Caki2 (cell line): ENCODE results near the gene WNT3. TPM values are rescaled to one million over a fixed set of nuclear protein-coding genes. Genes with fewer than 3 reads are reported as not detected.
"Not testable (repeated sequence)": the region's sequence is repeated elsewhere in the genome, so short reads cannot be mapped to it uniquely, and the experiment has no call there.

Experiments used
- DNase-seq: peaks from one replicate; pipeline ENCODE4 v3.0.0-alpha.2; 2015; ENCODE audit warnings: low read depth
- in situ Hi-C: cut with HindIII; loops from 2 replicates; pipeline ENCODE4 v1.10.0; 2016; ENCODE audit warnings: low sequenced_read_pairs, low pct_unique_long_range_greater_than_20kb, mixed read lengths
- total RNA-seq: library from RNA; depleted of rRNA; stranded (reverse); fragments of >200 nt; shearing (Covaris generic); gene quantifications from 2 replicates; pipeline ENCODE4 v1.2.3, GENCODE V29; 2014; ENCODE audit warnings: low replicate concordance

The WNT3 gene
- total RNA-seq, 1 experiment from 2014 or later: 4.0 TPM

DNA sequence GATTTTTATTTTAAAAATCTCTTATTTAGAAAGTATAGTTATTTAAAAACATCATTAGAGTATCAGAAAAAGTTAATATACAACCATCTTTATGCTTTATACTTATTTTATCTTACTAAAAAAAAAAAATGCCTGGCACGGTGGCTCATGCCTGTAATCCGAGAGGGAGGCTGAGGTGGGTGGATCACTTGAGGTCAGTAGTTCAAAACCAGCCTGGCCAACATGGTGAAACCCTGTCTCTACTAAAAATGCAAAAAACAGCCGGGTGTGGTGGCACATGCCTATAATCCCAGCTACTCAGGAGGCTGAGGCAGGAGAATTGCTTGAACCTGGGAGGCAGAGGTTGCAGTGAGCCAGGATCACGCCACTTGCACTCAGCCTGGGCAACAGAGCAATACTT, 60.9 kb downstream of the WNT3 start:
- in situ Hi-C loops, DNase-seq: not testable (repeated sequence)

DNA sequence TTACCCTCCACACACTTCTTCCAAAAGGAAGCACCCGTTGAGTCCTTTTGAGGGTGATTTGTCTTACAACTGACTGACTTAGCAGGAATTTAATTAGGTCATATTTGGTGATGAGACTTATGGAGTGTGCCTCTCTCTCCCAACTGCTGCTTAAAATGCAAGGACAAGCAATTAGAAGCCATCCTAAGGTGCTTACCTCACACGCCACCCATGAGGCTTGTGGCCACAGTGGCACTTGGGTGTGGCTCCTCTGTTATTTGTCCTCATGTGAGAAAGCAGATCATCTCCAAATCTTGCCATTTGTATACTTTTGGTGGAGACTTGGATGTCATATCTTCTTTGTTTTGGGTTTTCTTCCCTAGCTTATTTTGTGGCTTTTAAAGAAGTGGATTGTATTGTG, 61.6 kb downstream of the WNT3 start:
- in situ Hi-C loops: no loop called here
- DNase-seq: no peak

- DNase-seq: no peak
- in situ Hi-C loops: no loop called here
Measured at GRCh38 chr17:46756081-46756735, 62.3 kb downstream of the WNT3 start.

- no peak for DNase-seq
- in situ Hi-C loops: no loop called here
Measured at GRCh38 chr17:46753776-46754175, 64.7 kb downstream of the WNT3 start.

GRCh38 chr17:46751425-46751824, 67.1 kb downstream of the WNT3 start:
- in situ Hi-C loops: no loop called here
- no peak for DNase-seq

- in situ Hi-C loops: no loop called here
- no peak for DNase-seq
Measured at GRCh38 chr17:46745376-46745775, 73.1 kb downstream of the WNT3 start.

DNA sequence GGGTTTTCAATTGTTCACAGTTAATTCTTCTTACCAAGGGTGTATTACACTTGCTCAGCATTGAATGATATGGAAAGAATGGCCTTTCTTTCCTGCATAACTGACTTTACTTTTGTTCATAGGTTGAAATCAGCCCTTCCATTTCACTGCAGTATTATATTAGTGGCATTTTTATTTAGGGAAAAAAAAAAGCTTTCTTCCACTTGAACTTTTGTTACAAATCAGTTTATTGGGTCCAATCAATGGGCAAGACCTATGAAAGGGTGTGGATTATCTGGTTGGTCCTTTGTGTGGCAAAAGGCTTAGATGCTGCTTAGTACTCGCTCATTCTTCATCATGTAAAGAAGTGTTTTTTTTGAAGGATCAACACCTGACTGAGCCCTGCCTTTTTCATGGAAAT, 74.1 kb downstream of the WNT3 start:
- no peak for DNase-seq
- in situ Hi-C loops: no loop called here

GRCh38 chr17:46742565-46743270, 75.8 kb downstream of the WNT3 start:
- peak; percentile 62 for DNase-seq
- in situ Hi-C loops: no loop called here

DNA sequence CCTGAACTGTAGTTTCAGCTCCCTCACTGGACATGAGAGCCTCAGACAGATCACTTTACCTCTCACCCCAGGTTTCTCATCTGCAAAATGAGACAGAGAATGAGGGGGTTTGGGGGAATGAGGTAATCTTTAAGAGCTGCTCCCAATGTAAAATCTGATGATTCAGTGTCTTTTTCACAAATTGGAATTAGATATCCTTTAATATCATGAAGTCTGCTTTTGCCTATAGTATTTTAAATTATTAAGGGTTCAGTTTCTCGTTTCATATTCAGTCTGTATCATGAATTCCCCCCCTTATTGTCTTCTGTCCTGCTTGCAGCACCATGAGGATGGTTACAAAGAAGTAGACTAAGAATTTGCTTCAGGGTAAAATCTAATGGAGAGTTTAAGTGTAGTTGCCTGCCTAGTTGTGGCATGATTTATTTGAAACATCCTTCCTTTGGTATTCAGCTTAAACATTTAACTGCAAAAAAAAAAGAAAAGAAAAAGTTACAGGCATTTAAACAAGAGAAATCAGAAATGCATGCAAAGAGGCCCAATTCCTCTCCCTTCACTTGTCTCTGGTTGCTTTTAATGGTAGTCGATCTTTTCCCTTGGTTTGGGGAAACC, 77.3 kb downstream of the WNT3 start:
- in situ Hi-C loops: no loop called here
- no peak for DNase-seq

DNA sequence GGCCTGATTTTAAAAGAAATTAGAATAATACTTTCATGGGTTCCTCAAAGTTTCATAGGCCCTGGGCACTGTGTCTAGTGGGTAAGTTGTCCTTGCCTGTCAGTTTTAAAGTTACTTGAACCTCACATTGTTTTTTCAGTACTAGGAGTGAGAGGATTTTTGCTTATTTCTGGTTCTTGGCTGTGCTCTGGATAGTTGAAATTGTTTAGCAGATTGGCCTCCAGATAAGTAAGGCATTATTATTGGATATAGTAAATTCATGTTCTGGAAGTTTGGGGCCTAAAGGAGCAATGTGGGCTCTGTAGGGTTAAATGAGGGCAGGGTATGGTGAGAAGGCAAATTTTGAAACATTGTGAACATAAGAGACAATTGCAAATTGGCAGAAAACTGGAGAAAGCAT, 78.5 kb downstream of the WNT3 start:
- DNase-seq: no peak
- in situ Hi-C loops: no loop called here

GRCh38 chr17:46738544-46738943, 79.9 kb downstream of the WNT3 start:
- in situ Hi-C loops: no loop called here
- no peak for DNase-seq

GRCh38 chr17:46737326-46737725, 81.2 kb downstream of the WNT3 start:
- in situ Hi-C loops: no loop called here
- no peak for DNase-seq

DNA sequence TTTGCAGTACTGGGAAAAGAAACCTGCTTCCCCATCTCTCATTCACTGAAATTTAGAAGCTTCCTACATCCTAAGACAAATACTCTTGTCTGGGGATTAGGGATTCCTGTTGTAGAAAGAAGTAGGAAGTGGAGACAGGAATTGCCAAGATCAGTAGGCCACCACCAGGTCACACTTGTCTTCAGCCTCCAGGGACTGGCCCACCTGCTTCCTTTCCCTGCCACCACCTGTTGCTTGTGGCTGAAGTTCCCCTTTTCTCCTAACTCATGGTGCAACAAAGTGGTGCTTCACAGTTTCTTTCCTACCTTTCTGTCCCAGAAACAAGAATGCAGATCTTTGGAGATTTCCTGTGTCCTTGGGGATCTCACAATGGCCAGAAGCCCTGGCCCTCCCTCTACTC, 82.4 kb downstream of the WNT3 start:
- no peak for DNase-seq
- in situ Hi-C loops: no loop called here

- in situ Hi-C loops: no loop called here
- DNase-seq: peak; percentile 7
Measured at GRCh38 chr17:46733837-46734475, 84.5 kb downstream of the WNT3 start.

DNA sequence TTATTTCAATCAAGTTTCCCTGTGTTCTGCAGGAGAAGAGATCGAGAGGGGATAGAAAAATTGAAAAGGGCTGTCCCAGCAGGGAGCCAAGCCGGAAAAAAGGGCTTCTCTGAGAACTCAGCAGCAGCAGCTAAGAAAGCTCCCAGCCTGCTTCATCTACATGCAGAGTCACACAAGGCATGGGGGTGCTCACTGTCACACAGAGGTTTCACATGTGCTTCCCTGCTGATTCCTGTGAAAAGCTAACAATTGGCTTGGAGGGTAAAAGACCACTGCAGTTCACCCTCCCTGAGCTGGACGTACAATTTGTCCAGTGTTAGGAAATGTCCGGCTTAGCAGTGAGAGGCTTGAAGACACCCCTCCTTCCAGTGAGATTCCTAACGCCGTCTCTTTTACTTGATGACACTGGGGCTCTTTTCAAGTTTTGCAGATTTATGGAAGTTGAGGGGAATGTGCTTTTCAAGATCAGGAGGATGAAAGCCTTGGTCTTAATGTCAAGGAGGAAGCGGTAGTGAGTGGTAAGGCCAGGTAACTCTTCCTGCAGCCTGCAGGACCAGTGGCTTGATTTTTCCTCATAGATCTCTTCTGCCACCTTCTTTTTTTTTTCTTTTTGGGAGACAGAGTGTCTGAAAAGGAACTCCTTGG, 85.6 kb downstream of the WNT3 start:
- DNase-seq: no peak
- in situ Hi-C loops: no loop called here

- in situ Hi-C loops: no loop called here
- no peak for DNase-seq
Measured at GRCh38 chr17:46732160-46732559, 86.3 kb downstream of the WNT3 start.

DNA sequence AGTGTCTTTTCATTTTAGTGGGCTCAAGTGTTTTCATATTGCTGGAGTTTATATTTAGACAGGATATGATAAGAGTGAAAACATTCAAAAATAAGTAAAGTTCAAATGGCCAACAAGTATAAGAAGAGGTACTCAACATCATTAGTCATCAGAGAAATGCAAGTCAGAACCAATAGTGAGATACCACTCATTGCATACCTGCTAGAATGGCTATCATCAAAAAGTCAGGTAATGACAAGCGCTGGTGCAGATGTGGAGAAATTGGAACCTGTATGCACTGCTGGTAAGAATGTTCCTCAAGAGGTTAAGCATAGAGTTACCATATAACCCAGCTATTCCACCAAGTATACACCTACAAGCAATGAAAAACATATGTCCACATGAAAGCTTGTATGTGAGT, 87.8 kb downstream of the WNT3 start:
- no peak for DNase-seq

DNA sequence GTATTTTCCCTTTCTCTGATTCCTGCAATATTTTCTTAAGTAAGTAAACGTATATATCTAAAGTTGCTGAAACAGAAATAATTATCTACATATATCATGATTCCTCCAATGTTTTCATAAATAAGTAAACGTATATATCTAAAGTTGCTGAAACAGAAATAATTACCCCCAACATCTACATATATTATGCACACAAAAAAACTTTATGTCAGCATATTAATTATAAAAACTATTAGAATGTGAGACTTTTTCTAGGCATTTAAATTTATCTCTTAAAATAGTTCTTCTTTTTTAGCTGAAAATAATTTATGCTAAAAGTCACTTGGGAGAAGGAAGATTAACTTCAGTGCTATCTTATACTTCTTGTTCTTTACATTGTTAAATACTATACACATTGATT, 88.5 kb downstream of the WNT3 start:
- DNase-seq: no peak
- in situ Hi-C loops: no loop called here

More for the DNA sequence above, 87.8 kb downstream of the WNT3 start:
- in situ Hi-C loops: no loop called here
